SK-N-SH (cell line): ENCODE results near the gene SPPL2C. TPM values are rescaled to one million over a fixed set of nuclear protein-coding genes. Genes with fewer than 3 reads are reported as not detected.

ENCODE experiments used
- CTCF ChIA-PET: fragments of 300-600, 350-600 bp; formaldehyde crosslinking; extraction: SDS; loops from one replicate; lab custom pipeline; 2021; lab: Yijun Ruan, JAX
- POLR2A ChIA-PET: fragments of 350-600 bp; sonication (Branson Sonifier 250); formaldehyde crosslinking; extraction: SDS; loops from one replicate; lab custom pipeline; 2020; ENCODE audit warnings: antibody characterized with exemption, inconsistent platforms; lab: Yijun Ruan, JAX
- DNase-seq: peaks from one replicate; pipeline ENCODE4 v3.0.0; 2012
- H2AFZ ChIP-seq: fragments of 200-600 bp; sonication (generic); 2 replicates; pipeline ENCODE4 v1.8.1; 2016; ENCODE audit warnings: antibody characterized with exemption, mild to moderate bottlenecking, low read depth
- H3F3A ChIP-seq: fragments of 200-600 bp; sonication (generic); replicated peaks from 2 replicates; pipeline ENCODE3; 2016; ENCODE audit warnings: antibody characterized with exemption, mild to moderate bottlenecking; ENCODE audit not compliant: insufficient read depth
- H3K27ac ChIP-seq, 2 experiments: fragments of 200-500 bp in 1 of 2; fragments of 200-600 bp in 1 of 2; sonication (Bioruptor generic) in 1 of 2; sonication (generic), shearing (Covaris generic) in 1 of 2; 2 replicates each; pipeline versions ENCODE4 v1.5.1 to v1.6.1; 2014 to 2016; ENCODE audit warnings: low read depth in 2 of 2, inconsistent platforms in 1 of 2, low read length in 1 of 2, mild to moderate bottlenecking in 1 of 2, mixed read lengths in 1 of 2
- H3K27me3 ChIP-seq: fragments of 200-600 bp; sonication (generic), shearing (Covaris generic); 2 replicates; pipeline ENCODE4 v1.6.1; 2016; ENCODE audit warnings: mixed run types; ENCODE audit not compliant: insufficient read depth
- H3K36me3 ChIP-seq, 2 experiments: fragments of 200-500 bp in 1 of 2; fragments of 200-600 bp in 1 of 2; sonication (Bioruptor generic) in 1 of 2; sonication (generic) in 1 of 2; replicated peaks in 1 of 2; 2 replicates each; pipeline versions ENCODE3 to v1.5.1; 2014 to 2016; ENCODE audit warnings: low read length in 1 of 2, mild to moderate bottlenecking in 1 of 2; ENCODE audit not compliant: insufficient read depth in 2 of 2, control insufficient read depth in 1 of 2
- H3K4me1 ChIP-seq, 2 experiments: fragments of 200-500 bp in 1 of 2; fragments of 200-600 bp in 1 of 2; sonication (Bioruptor generic) in 1 of 2; sonication (generic), shearing (Covaris generic) in 1 of 2; 2 replicates each; pipeline versions ENCODE4 v1.5.1 to v1.6.1; 2014 to 2016; ENCODE audit warnings: low read depth in 1 of 2, low read length in 1 of 2, mixed run types in 1 of 2; ENCODE audit not compliant: insufficient read depth in 2 of 2, control insufficient read depth in 1 of 2
- H3K4me2 ChIP-seq: fragments of 200-600 bp; sonication (generic), shearing (Covaris generic); 2 replicates; pipeline ENCODE4 v1.6.1; 2017; ENCODE audit warnings: mixed run types
- H3K4me3 ChIP-seq, 2 experiments: fragments of 200-500 bp in 1 of 2; fragments of 200-600 bp in 1 of 2; sonication (Bioruptor generic) in 1 of 2; sonication (generic), shearing (Covaris generic) in 1 of 2; 2 replicates each; pipeline versions ENCODE4 v1.5.1 to v1.8.1; 2014 to 2016; ENCODE audit warnings: low read depth in 2 of 2, inconsistent platforms in 1 of 2, low read length in 1 of 2, mild to moderate bottlenecking in 1 of 2, mixed read lengths in 1 of 2, moderate library complexity in 1 of 2
- H3K79me2 ChIP-seq: fragments of 200-600 bp; sonication (generic); 2 replicates; pipeline ENCODE4 v1.8.1; 2017; ENCODE audit warnings: mild to moderate bottlenecking; ENCODE audit not compliant: insufficient read depth
- H3K9ac ChIP-seq: fragments of 200-600 bp; sonication (generic); 2 replicates; pipeline ENCODE4 v1.6.1; 2017; ENCODE audit warnings: mixed run types
- H3K9me2 ChIP-seq: fragments of 200-600 bp; sonication (generic); 2 replicates; pipeline ENCODE4 v1.6.1; 2017; ENCODE audit warnings: mixed run types
- H3K9me3 ChIP-seq: fragments of 200-600 bp; sonication (generic); 2 replicates; pipeline ENCODE4 v1.6.1; 2017; ENCODE audit warnings: mixed run types, mild to moderate bottlenecking, moderate library complexity
- H4K20me1 ChIP-seq: fragments of 200-600 bp; sonication (generic); 2 replicates; pipeline ENCODE4 v1.6.1; 2017; ENCODE audit warnings: mild to moderate bottlenecking, mixed run types; ENCODE audit not compliant: insufficient read depth
- EP300 ChIP-seq, 2 experiments: IDR thresholded peaks; 2 replicates each; pipeline versions ENCODE4 v1.4.0 to v1.6.1; 2012; ENCODE audit warnings: borderline replicate concordance in 1 of 2, low read depth in 1 of 2, low read length in 1 of 2
- FOXJ3 ChIP-seq: sonication (generic); formaldehyde crosslinking; IDR thresholded peaks from 2 replicates; pipeline ENCODE4 v1.5.1; 2020; ENCODE audit warnings: mild to moderate bottlenecking, missing genetic modification reagents
- GABPA ChIP-seq: IDR thresholded peaks from 2 replicates; pipeline ENCODE4 v1.4.0; 2012; ENCODE audit warnings: low read depth, mild to moderate bottlenecking
- IRF3 ChIP-seq: fragments of 150-350 bp; IDR thresholded peaks from 2 replicates; pipeline ENCODE4 v1.6.1; 2016; ENCODE audit warnings: mild to moderate bottlenecking, low read depth, low read length
- MXI1 ChIP-seq: IDR thresholded peaks from 2 replicates; pipeline ENCODE4 v1.6.1; 2012; ENCODE audit warnings: mild to moderate bottlenecking, low read depth, low read length, improper control_type of control experiment
- POLR2AphosphoS5 ChIP-seq: IDR thresholded peaks from 2 replicates; pipeline ENCODE4 v1.6.1; 2012; ENCODE audit warnings: low read depth, low read length
- REST ChIP-seq: IDR thresholded peaks from 2 replicates; pipeline ENCODE4 v1.6.1; 2012; ENCODE audit warnings: mild to moderate bottlenecking, low read depth, low read length, moderate library complexity
- WGBS: methylation state at CpG from one replicate; pipeline ENCODE4 v1.1.6; 2017; ENCODE audit warnings: low lambda C conversion rate; 5-methylcytosine and 5-hydroxymethylcytosine counted together
- polyA plus RNA-seq, 3 experiments: library from polyadenylated mRNA; depleted of rRNA; stranded (reverse); fragments of >200 nt; gene quantifications; 2 replicates each; pipeline ENCODE4 v1.2.3, GENCODE V29; 2012
- TF ChIP-seq, protein P1 (sequence below): fragments of 200-600 bp; sonication (generic); IDR thresholded peaks from 2 replicates; pipeline ENCODE4 v1.6.1; 2017; ENCODE audit warnings: antibody characterized with exemption, mild to moderate bottlenecking, moderate library complexity

The SPPL2C gene
- polyA plus RNA-seq, 1 of the 3 experiments (the other 2 are of a cell fraction) = not detected

DNA sequence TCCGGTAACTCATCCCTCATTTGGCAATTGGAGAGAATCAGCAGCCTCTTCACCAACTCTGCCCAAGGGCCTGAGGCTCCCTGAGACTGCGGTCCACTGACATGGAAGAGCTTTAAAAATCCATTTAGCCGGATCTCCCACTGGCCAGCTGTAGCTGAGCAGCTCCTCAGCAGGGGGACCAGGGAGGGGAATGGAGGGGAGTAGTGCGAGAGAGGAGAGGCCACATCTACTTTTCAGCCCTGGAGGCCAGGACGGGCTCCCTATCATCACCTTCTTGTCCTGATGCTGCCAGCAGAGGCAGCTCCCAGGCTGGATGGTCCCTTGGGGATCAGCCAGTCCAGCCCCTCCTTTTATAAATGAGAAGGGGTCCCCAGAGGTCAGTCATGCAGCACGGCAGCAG lies 25.0 kb upstream of the SPPL2C start:
- no peaks in the 10 kb centered on the region for H3K27me3 ChIP-seq

More for the DNA sequence above, 25.0 kb upstream of the SPPL2C start:
- no peaks in the 10 kb centered on the region for H4K20me1 ChIP-seq
- no peaks in the 10 kb centered on the region for H3K9me2 ChIP-seq
- H3K9ac ChIP-seq = no peak overlapping the region
- H3K4me3 ChIP-seq = no peak overlapping the region
- CTCF ChIA-PET = interaction anchor here (0.6 to 6.9 kb wide), 9 partner anchors 11 to 179 kb away, joined by 3 to 49 read pairs (median 5); partner anchors contain the start of genes CRHR1 and MAPT
- no peaks in the 10 kb centered on the region for H3K9me3 ChIP-seq
- no peak for DNase-seq
- H3F3A ChIP-seq = no peaks in the 10 kb centered on the region
- WGBS = 66% methylated on average over 6 of the region's 6 CpGs
- no peaks in the 10 kb centered on the region for H3K79me2 ChIP-seq
- TF ChIP-seq IRF3 = no peak
- TF ChIP-seq FOXJ3 (CRISPR knock-in tag) = no peak
- TF ChIP-seq, protein P1, sequence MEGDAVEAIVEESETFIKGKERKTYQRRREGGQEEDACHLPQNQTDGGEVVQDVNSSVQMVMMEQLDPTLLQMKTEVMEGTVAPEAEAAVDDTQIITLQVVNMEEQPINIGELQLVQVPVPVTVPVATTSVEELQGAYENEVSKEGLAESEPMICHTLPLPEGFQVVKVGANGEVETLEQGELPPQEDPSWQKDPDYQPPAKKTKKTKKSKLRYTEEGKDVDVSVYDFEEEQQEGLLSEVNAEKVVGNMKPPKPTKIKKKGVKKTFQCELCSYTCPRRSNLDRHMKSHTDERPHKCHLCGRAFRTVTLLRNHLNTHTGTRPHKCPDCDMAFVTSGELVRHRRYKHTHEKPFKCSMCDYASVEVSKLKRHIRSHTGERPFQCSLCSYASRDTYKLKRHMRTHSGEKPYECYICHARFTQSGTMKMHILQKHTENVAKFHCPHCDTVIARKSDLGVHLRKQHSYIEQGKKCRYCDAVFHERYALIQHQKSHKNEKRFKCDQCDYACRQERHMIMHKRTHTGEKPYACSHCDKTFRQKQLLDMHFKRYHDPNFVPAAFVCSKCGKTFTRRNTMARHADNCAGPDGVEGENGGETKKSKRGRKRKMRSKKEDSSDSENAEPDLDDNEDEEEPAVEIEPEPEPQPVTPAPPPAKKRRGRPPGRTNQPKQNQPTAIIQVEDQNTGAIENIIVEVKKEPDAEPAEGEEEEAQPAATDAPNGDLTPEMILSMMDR = no peak
- no peak for TF ChIP-seq POLR2AphosphoS5
- no peak for TF ChIP-seq MXI1
- TF ChIP-seq GABPA = no peak
- TF ChIP-seq REST = no peak
- TF ChIP-seq EP300 (IDR thresholded peaks at IDR 0.05; ENCODE audit: borderline replicate concordance in 1 of 2, low read depth in 1 of 2, low read length in 1 of 2) = no peak
- TF ChIP-seq, all 33 proteins: peak for 0
- POLR2A ChIA-PET = no interaction called here
- peaks cover 0 to 27% of the 10 kb centered on the region in 2 experiments; a peak in 1 of 4 replicates for H3K4me1 ChIP-seq
- H3K4me2 ChIP-seq = no peak overlapping the region
- no peaks in the 10 kb centered on the region for H3K36me3 ChIP-seq
- no peak overlapping the region for H3K27ac ChIP-seq
- no peak overlapping the region for H2AFZ ChIP-seq
